AG20443 (cell line): Measurements from ENCODE around the gene DCC.

Experiments used
- DNase-seq: peaks from one replicate; pipeline ENCODE4 v3.0.0; 2012; ENCODE audit warnings: low spot score, mixed read lengths

The DCC gene

GRCh38 chr18:53080687-53081086 is 740.7 kb downstream of the DCC start:
- no peak for DNase-seq

- no peak for DNase-seq
Measured at GRCh38 chr18:53093636-53094035, 753.6 kb downstream of the DCC start.

DNA sequence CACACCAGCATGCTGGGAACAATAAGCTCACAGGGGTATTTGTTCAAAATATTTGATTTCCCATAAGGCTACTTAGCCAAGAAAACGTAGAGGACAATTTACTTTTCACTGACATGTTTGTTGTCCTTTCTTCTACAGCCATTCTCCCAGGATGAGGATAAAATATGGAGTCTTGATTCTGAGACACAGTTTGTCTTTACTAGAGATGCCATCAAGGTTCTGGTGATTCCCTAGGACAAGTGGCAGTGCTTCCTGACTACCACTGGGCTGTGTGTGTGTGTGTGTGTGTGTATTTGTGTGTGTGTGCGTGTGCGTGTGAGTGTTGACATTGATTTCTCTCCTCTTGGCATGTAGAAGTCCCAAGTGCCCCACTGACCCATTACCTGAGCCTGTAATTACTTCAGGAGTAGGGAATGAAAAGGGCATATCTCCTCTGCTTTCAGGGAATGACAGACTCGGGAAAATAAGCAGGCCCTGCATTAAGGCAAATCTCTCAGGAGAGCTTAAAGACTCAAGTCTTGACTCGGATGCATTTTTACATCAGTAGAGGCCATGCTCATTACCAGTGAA is 761.6 kb downstream of the DCC start:
- DNase-seq = no peak

DNA sequence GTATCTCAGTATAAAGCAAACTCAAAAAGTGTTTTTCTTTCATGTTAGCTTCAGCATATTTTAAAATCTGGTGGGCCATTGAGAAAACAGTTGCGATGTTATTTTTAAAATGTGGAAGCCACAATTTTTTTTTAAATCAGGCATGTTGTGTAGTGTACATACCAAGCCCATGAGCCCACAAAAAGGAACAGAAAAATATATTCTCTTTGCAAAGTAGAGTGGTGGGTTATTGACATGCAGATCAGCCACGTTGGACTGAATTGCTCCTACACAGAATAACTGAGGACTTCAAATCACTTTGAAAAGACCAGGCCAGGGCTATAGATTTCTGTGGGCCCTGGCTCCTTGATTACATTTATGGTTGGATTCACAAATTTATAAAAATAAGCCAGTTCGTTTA is 774.4 kb downstream of the DCC start:
- DNase-seq = no peak

DNA sequence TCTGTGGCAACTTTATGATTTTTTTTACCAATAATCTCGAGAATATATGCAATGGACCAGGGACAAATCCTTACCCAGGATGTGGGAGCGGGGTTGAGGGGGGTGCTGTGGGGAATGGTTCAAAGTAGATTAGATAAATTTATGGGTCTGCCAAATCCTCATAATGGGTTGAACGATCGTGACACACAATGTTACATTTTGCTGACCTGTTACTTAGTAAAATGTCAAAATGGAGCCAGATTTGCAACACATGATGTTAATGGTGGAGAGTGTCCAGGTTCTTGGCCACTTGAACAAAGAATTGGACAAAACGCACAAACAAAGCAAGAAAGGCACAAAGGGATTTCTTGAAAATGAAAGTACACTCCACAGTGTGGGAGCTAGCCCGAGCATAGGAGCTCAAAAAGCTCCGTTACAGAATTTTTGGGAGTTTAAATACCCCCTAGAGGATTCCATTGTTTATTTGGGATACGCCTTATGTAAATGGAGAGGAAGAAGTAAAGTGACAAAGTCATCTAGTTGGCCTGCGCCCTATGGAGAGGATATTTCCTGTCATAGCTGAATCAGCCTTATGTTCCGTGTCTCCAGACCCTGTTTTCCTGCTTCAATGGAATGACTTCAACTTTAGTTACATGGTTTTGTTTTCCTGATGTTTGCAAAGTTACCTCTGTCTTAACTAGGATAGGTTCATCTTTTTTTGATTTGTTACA is 776.0 kb downstream of the DCC start:
- no peak for DNase-seq

GRCh38 chr18:53117851-53118250 is 777.9 kb downstream of the DCC start:
- DNase-seq = no peak

DNA sequence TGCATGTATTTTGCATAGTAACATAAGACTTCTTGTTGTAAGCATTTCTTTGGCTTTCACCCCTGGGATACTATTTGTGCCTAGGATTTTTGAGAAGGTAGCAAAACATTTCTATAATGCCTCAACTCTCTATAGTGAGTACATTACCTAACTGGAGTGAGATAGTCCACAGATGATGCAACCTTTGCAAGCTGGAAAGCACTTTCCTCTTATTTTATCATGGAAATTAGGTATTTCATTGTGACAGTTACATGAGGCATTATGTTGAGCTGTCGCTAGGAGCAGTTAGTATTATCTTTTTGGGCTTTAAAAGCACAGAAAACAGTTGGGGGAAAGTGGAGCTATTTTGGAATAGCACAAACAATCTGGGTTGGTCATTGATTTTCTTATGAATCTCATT is 786.2 kb downstream of the DCC start:
- no peak for DNase-seq

DNA sequence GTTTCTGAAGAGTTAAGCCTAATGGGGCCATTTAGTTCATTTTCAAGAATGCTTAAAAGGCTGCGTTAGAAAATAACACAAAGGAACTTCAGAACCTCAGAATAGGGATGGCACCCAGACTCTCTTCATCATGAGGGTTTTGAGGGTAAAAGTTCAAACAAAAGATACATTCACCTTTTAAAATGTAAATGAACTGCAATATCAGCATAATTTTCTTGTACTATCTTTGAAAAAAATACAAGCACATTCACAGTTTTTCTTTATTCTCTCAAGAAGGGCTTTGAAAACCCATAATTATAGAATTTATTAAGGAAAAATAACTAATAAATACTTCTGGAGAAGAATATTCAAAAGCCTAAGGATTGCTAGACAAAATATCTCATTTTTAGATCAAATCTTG is 791.0 kb downstream of the DCC start:
- no peak for DNase-seq

- DNase-seq = no peak
Measured at GRCh38 chr18:53134711-53135110, 794.7 kb downstream of the DCC start.

DNA sequence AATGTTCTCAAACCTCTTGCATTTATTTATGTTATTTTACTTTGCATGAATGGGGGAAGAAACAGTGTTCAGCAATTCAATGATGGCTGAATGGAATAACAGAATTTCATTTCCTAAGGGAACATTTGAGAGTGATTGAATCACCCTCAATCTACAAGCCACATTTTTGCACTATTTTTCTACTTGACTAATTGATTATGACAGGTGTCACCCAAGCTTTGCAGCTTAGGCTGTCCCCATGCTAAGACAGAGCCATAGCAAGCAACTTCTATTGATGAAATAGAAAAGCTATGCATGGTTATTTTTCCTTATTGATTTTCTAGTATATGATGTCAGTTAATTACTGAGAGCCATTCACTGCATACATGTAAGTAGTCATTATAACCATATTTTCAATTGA is 795.7 kb downstream of the DCC start:
- no peak for DNase-seq

- DNase-seq = no peak
Measured at GRCh38 chr18:53139746-53140500, 799.9 kb downstream of the DCC start.

- DNase-seq = no peak
Measured at GRCh38 chr18:53142005-53142404, 802.0 kb downstream of the DCC start.

- no peak for DNase-seq
Measured at GRCh38 chr18:53147472-53147871, 807.5 kb downstream of the DCC start.

- no peak for DNase-seq
Measured at GRCh38 chr18:53148123-53148522, 808.1 kb downstream of the DCC start.

- DNase-seq = no peak
Measured at GRCh38 chr18:53152476-53152875, 812.5 kb downstream of the DCC start.

DNA sequence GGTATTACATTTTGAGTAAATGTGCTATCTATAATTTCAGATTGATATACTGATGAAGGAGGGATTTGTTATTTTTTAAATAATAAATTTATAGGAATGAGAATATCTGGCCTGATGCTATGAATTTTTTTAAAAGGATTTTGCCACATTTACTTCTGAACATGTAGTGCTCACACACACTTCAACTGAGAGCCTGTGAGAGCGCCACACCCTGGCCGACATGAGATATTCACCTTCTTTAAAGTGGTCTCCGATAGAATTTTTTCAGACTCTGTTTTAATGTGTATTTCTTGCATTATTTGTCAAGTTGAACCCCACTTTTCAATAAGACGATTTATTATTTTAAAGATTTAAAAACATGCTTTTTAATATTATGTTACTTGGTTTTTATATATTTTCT is 813.3 kb downstream of the DCC start:
- DNase-seq = no peak

DNA sequence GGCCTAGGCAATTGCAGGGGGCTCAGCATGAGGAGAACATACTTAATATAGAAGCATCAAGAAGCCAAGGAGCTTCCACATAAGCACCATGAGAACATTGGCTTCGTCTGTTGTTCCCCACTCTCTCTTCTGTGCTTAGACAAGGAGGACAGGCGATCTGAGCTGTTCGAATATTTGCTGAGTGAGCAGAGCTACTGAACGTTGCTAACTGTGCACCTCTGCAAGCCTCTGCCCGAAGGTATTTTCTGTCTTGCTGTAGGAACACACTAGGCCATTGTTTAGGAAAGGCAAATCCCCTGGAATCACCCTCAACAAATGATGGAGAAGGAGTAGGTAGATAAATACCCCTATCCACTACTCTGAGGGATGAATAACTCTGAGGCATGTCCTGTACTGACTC is 813.8 kb downstream of the DCC start:
- no peak for DNase-seq

DNA sequence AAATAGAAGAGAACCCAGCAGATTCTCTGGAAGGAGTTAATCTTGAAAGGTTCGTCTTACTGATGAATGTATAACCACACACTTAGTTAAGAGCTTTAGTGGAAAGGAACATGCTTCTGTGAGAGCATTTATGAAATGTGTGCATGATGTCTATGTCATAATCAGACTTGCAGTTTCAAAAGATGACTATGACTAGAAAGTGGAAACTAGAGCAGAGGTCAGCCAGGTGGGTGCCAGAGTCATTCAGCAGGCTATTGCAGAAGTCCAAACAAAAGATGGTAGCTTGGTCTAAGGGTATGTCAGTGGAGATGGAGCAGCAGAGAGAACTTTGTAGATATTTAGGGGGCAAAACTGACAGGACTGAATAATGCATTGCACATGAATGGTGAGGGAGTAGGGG is 825.8 kb downstream of the DCC start:
- no peak for DNase-seq

- no peak for DNase-seq
Measured at GRCh38 chr18:53169346-53169745, 829.3 kb downstream of the DCC start.

DNA sequence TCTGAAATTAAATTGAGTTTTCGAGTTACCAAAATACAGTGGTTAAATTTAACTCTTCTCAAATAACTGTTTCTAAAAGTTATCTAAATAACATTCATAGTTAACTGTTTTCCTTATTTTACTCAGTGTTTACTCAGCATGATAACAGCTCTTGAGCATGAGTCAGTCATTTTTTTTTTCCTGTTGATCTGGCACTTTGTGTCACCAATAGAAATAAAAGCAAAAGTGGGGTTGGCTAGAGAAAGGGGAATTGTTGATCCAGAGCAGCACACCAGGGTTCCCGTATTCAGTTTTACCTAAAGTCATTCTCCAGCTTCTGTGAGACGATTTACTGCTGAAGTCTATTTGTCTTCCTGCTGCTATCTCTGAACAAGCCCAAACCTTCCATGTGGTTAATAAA is 851.6 kb downstream of the DCC start:
- DNase-seq = no peak

GRCh38 chr18:53193870-53194269 is 853.9 kb downstream of the DCC start:
- no peak for DNase-seq

GRCh38 chr18:53219853-53220252 is 879.9 kb downstream of the DCC start:
- DNase-seq = no peak

GRCh38 chr18:53224128-53224778 is 884.3 kb downstream of the DCC start:
- no peak for DNase-seq
